HG03342 (cell line): Measurements from ENCODE around the gene RUNX2.
"Not testable (repeated sequence)": the region's sequence is repeated elsewhere in the genome, so short reads cannot be mapped to it uniquely, and the experiment has no call there.

Experiments
- ATAC-seq: cut with Tn5 transposase; IDR thresholded peaks from one replicate; pipeline ENCODE4 v1.9.1; 2021; ENCODE audit warnings: mild to moderate bottlenecking, moderate library complexity; ENCODE audit not compliant: unreplicated experiment

RUNX2 gene

GRCh38 chr6:45450831-45451230 lies 122.7 kb downstream of the RUNX2 start:
- ATAC-seq = no peak

DNA sequence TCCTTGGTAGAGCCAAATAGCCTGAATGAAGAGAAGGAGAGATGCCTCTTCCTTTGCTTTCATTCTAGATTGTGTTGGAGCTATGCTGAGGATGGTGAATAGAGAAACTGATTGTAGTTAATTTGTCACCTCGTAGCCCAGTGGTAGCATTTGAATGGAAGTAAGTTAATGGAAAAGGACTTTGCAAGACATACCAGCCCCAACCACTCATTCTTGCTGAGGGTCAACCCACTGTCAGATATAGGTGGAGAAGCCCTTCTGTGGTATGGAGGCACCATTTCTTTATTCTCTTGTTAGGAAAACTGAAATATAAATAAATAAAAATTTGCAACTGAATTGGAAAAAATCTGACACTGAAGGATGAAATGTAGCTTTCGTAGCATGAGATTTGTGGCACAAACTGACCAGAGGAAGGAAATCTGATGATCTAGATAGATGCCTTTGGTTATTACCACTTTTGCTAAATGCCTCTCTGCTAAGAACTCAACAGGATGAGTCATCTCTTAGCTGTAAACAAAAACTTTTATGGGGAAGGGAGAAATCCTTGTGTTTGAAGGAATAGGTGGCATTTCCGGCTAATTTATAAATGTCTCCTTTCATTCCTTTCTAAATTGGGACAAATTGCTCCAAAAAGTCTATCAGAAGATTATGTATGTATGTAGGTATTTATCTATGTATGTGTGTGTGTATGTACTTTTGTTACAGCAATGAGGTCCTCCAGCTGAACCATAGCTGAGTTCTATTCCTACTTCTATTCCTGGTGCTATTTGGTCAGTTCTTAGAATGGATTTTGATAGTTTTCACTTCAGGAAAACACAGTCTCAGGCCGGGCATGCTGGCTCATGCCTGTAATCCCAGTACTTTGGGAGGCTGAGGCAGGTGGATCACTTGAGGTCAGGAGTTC lies 126.1 kb downstream of the RUNX2 start:
- no peak for ATAC-seq

- no peak for ATAC-seq
Measured at GRCh38 chr6:45455408-45455807, 127.3 kb downstream of the RUNX2 start.

DNA sequence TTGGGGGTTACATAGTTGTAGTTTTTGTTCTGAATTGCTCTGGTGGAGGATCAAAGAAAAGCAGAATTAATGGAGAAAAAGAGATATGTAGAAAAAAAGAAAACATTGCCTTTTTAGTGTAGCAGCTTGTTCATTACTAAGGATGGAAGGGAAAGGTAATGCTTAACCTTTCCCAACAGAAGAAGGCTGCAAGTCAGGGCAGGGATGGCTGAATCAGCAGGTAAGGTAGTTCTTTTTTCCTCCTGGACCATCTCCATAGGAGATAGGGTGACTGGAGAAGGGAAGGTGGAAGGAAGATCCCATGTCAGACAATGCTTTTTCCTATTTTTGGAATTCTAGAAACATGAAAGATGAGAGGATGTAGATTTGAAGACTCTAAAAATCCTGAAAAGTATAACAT lies 129.0 kb downstream of the RUNX2 start:
- no peak for ATAC-seq

DNA sequence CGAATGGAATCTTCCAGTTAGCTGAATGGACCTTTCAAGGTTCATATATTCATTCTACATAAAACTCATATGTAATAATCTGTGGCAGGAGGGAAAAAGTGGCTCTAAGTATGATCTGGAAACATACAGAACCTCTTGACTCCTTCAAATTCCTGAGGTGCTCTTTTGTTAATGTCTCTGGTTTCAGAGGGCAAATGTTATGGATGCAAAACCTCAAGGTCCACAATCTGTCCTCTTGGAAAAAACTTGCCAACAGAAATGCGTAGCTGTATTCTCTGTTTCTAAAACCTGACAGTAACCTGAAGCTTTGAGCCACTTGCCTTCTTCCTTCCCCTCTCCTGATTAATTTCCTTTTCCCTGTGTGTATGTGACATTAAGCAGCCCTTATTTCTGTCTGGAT lies 130.5 kb downstream of the RUNX2 start:
- no peak for ATAC-seq

DNA sequence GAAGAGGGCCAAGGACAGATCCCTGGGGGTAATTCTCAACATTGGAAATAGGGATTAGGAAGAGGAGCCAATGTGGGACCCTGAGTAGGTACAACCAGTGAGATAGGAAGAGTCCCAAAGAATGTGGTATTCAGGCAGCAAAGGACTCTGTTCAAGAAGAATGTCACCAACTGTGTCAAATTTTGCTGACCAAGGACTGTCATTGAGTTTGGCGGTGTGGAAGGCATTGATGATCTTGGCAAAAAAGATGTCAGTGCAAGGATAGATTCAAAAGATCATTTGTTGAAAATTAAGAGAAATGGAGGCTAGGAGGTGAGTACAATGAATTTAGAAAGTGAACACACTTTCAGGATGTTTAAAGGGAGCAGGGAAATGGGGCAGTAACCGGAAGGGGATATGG lies 132.0 kb downstream of the RUNX2 start:
- no peak for ATAC-seq

DNA sequence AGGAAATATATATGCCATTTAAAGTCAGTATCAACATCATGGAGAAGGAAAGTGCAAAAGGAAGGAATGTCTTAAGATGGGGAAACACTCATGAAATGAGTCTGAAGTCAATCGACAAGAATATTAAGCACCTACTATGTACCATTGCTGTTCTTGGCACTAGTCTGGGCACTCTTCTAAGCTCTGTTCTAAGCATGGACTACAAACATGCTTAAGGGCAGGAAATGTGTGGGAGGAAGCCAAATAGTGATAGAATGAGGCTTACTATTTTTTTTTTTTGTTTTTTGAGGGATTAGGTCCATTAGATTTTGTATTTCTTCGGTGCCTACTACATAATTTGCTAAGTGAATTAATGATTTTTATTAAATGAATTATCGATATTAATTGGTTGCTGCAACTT lies 133.4 kb downstream of the RUNX2 start:
- no peak for ATAC-seq

- ATAC-seq = no peak
Measured at GRCh38 chr6:45462190-45463134, 134.3 kb downstream of the RUNX2 start.

GRCh38 chr6:45464685-45465084 lies 136.6 kb downstream of the RUNX2 start:
- ATAC-seq = no peak

- ATAC-seq = no peak
Measured at GRCh38 chr6:45466686-45467085, 138.6 kb downstream of the RUNX2 start.

DNA sequence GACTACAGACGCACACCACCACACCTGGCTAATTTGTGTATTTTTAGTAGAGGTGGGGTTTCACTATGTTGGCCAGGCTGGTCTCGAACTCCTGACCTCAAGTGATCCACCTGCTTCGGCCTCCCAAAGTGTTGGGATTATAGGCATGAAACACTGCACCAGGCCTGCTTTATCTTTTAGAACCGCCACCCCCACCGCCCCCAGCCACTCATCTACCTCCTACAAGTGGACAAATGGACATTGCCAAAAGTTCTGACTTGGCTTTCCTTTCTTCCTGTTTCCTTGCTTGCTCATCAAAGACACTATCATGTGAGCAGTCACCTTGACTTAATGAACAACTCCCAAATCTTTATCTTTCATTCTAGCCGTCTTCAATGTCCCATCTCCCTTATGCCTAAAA lies 139.3 kb downstream of the RUNX2 start:
- ATAC-seq = not testable (repeated sequence)

DNA sequence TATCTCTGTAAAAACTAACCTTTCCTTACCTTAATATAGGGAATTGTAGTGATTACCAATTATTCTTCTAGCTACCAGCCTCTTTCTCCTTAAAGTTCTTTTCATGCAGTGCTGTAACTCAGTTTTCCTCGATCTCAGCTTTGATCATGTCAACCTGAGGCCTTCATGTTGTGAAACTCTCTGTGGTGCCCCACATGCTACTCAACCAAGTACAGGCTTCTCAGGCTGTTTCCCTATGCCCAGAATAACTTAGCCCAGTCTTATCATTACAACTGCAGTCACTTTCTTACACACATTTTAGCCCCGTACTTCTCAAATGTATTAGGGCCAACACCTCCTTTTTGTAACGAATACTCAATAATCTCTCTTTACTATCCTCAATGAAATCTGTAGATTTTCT lies 139.7 kb downstream of the RUNX2 start:
- ATAC-seq = no peak

GRCh38 chr6:45469663-45470062 lies 141.5 kb downstream of the RUNX2 start:
- ATAC-seq = no peak

- no peak for ATAC-seq
Measured at GRCh38 chr6:45470131-45470738, 142.1 kb downstream of the RUNX2 start.

- ATAC-seq = no peak
Measured at GRCh38 chr6:45472382-45472781, 144.3 kb downstream of the RUNX2 start.

DNA sequence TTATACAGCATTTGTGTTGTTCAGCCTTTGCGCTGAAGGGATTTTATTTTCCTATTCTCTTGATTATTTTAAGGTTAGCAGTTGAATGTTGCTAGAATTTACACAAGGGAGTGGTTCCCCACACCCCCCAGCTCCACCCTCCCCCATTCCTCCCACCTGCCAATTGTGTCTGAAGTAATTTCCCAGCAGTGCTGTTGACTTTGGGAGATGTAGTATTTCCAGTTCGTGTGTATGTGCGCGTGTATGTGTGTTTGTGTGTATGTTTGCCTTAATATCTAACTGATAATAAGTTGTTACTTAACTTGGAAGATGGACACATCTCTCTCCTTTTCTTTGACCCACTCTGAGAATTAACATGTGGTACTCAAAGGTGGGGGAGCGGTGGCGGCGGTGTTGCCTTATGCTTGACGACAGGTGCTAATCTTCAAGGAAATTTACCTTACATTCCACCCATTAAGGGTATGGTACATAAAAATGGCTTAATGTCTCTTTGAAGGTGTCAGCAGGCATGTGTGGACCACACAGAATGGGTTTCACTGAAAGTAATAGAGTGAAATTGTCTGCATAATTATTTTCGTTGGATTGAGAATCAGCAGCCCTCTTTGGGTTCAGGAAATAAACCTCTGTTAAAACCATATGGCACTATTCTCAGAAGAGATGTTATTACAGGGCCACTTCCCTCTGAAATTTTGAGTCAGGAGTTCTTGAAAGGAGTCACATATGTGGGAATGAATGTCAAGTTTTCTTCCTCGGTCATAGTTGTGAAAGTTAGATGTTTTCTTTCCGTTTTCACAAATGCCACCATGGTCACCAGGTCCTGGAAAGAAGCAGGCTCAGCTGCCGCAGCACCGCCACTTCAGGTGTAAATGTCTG lies 145.2 kb downstream of the RUNX2 start:
- ATAC-seq = no peak

DNA sequence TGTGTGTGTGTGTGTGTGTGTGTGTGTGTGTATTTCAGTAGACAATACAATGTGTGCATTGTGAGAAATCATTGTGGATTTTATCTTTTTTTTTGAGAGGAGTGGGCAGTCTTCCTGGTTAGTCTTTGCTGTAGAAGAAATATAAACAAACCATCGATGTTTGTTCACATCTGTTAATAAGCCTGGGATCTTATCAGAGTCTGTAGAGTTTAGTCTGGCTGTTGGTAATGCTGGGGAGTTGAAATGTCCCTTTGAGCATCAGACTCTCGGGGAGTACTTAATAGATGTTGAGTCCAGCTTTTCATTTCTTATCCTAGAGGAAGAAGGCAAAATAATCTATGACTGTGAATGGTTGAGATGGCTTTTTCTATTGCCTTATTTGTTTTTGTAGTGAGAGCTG lies 146.2 kb downstream of the RUNX2 start:
- no peak for ATAC-seq

- ATAC-seq = no peak
Measured at GRCh38 chr6:45476341-45476740, 148.2 kb downstream of the RUNX2 start.

GRCh38 chr6:45477278-45477677 lies 149.1 kb downstream of the RUNX2 start:
- no peak for ATAC-seq

- ATAC-seq = no peak
Measured at GRCh38 chr6:45477790-45478189, 149.7 kb downstream of the RUNX2 start.
